ENCODE results near the gene QTRT2.

- TF ChIP-seq CTCF (IDR thresholded peaks at IDR 0.05) (no peak), POLR2A (IDR thresholded peaks at IDR 0.05) (no peak)
Measured at GRCh38 chr3:114086356-114086755, 29.8 kb downstream of the QTRT2 start.

Measured in thyroid gland (tissue), 4 donors.